Measurements from ENCODE around the gene S100A14. TPM values are rescaled to one million over a fixed set of nuclear protein-coding genes. Genes with fewer than 3 reads are reported as not detected.
"Not testable (repeated sequence)": the region's sequence is repeated elsewhere in the genome, so short reads cannot be mapped to it uniquely, and the experiment has no call there.

Gene S100A14
- total and polyA plus RNA-seq, 8 donors, result 8.8 to 751 (median 51.5) TPM

GRCh38 chr1:153598309-153599172, 17.6 kb downstream of the S100A14 start:
- peak overlapping the region in 2 of 5 donors; percentile 11 to 26 for H3K27ac ChIP-seq
- TF ChIP-seq POLR2A (IDR thresholded peaks at IDR 0.05), result no peak
- no peak for TF ChIP-seq EP300 (IDR thresholded peaks at IDR 0.05)
- peak in 1 of 2 donors; percentile 80 for DNase-seq
- no peak overlapping the region for H3K4me3 ChIP-seq
- H3K4me1 ChIP-seq, result peaks cover 0 to under 1% (median 0%) of the 10 kb centered on the region in 4 donors
- H3K36me3 ChIP-seq, result no peaks in the 10 kb centered on the region
- intact Hi-C loops (cut with DNase I; ENCODE audit: low total_unique reads), result no loop called here
- 74 to 86% (median 77%) methylated on average over 7 of the region's 7 CpGs for WGBS, 5 donors
- H3K9me3 ChIP-seq, result no peaks in the 10 kb centered on the region
- H3K27me3 ChIP-seq, result no peaks in the 10 kb centered on the region

DNA sequence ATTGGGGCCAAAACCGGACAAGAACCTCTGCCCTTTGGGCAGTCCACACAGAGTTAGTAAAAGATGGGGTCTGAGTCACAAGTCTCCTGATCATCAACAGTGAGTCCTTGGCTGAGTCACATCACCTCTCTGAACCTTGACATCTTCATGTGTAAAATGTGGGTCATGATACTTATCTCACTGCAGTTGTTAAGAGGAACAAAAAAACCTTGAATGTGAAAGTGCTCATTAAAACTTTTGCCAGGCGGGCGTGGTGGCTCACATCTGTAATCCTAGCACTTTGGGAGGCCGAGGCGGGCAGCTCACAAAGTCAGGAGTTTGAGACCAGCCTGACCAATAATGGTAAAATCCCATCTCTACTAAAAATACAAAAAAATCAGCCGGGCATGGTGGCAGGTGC, 18.9 kb downstream of the S100A14 start:
- Histone ChIP-seq H3K27me3 (no peaks in the 10 kb centered on the region), H3K4me3 (no peak overlapping the region), H3K9me3 (no peaks in the 10 kb centered on the region), H3K36me3 (no peaks in the 10 kb centered on the region), H3K27ac (no peak overlapping the region), H3K4me1 (peaks cover 0 to 12% (median 5%) of the 10 kb centered on the region in 4 donors)
- 79 to 90% (median 88%) methylated on average over 6 of the region's 6 CpGs for WGBS, 5 donors
- DNase-seq, result no peak
- intact Hi-C loops (cut with DNase I; ENCODE audit: low total_unique reads), result no loop called here
- TF ChIP-seq POLR2A (IDR thresholded peaks at IDR 0.05), result no peak
- no peak for TF ChIP-seq EP300 (IDR thresholded peaks at IDR 0.05)
- TF ChIP-seq, protein P1, sequence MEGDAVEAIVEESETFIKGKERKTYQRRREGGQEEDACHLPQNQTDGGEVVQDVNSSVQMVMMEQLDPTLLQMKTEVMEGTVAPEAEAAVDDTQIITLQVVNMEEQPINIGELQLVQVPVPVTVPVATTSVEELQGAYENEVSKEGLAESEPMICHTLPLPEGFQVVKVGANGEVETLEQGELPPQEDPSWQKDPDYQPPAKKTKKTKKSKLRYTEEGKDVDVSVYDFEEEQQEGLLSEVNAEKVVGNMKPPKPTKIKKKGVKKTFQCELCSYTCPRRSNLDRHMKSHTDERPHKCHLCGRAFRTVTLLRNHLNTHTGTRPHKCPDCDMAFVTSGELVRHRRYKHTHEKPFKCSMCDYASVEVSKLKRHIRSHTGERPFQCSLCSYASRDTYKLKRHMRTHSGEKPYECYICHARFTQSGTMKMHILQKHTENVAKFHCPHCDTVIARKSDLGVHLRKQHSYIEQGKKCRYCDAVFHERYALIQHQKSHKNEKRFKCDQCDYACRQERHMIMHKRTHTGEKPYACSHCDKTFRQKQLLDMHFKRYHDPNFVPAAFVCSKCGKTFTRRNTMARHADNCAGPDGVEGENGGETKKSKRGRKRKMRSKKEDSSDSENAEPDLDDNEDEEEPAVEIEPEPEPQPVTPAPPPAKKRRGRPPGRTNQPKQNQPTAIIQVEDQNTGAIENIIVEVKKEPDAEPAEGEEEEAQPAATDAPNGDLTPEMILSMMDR (IDR thresholded peaks at IDR 0.05), result no peak
- no peak for TF ChIP-seq POLR2AphosphoS5 (IDR thresholded peaks at IDR 0.05)

GRCh38 chr1:153592748-153593147, 23.4 kb downstream of the S100A14 start:
- WGBS, 5 donors, result 23 to 44% (median 28%) methylated on average over 4 of the region's 4 CpGs
- peak in 1 of 2 donors; percentile 18 for DNase-seq
- Histone ChIP-seq H3K36me3 (no peaks in the 10 kb centered on the region), H3K4me3 (no peak overlapping the region), H3K4me1 (peaks cover 0 to 16% (median 5%) of the 10 kb centered on the region in 4 donors), H3K9me3 (no peaks in the 10 kb centered on the region), H3K27me3 (no peaks in the 10 kb centered on the region), H3K27ac (no peak overlapping the region)
- intact Hi-C loops (cut with DNase I; ENCODE audit: low total_unique reads), result no loop called here
- TF ChIP-seq POLR2AphosphoS5 (IDR thresholded peaks at IDR 0.05), result no peak
- TF ChIP-seq POLR2A (IDR thresholded peaks at IDR 0.05), result no peak
- TF ChIP-seq, protein P1 (IDR thresholded peaks at IDR 0.05), result no peak
- TF ChIP-seq EP300 (IDR thresholded peaks at IDR 0.05), result no peak

GRCh38 chr1:153588482-153588881, 27.6 kb downstream of the S100A14 start:
- TF ChIP-seq POLR2A (IDR thresholded peaks at IDR 0.05) (no peak), POLR2AphosphoS5 (IDR thresholded peaks at IDR 0.05) (no peak)
- WGBS, 5 donors, result 83 to 91% (median 89%) methylated on average over 2 of the region's 2 CpGs
- intact Hi-C loops (cut with DNase I; ENCODE audit: low total_unique reads), result no loop called here
- Histone ChIP-seq H3K4me3 (no peak overlapping the region), H3K9me3 (no peaks in the 10 kb centered on the region), H3K27ac (no peak overlapping the region), H3K4me1 (peaks cover 0 to 16% (median 4%) of the 10 kb centered on the region in 4 donors), H3K27me3 (no peaks in the 10 kb centered on the region), H3K36me3 (no peaks in the 10 kb centered on the region)
- DNase-seq, result no peak

DNA sequence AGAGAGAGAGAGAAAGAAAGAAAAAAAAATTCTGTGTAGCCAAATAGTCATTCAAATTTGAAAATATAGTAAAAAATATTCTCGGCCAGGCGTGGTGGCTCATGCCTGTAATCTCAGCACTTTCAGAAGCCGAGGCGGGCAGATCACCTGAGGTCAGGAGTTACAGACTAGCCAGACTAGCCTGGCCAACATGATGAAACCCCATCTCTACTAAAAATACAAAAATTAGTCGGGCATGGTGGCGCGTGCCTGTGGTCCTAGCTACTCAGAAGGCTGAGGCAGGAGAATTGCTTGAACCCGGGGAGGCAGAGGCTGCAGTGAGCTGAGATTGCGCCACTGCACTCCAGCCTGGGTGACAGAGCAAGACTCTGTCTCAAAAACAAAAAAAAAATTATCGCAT, 28.1 kb downstream of the S100A14 start:
- H3K4me3 ChIP-seq; H3K9me3 ChIP-seq; intact Hi-C loops (cut with DNase I; ENCODE audit: low total_unique reads); DNase-seq; H3K27ac ChIP-seq; H3K36me3 ChIP-seq; H3K27me3 ChIP-seq: not testable (repeated sequence)
- peaks cover 0 to 12% (median 2%) of the 10 kb centered on the region in 4 donors for H3K4me1 ChIP-seq
- WGBS, 5 donors, result 91 to 96% (median 94%) methylated on average over 10 of the region's 10 CpGs

- H3K4me1 ChIP-seq, result peaks cover 0 to 5% (median 0%) of the 10 kb centered on the region in 4 donors
- DNase-seq, result no peak
- no peaks in the 10 kb centered on the region for H3K27me3 ChIP-seq
- H3K9me3 ChIP-seq, result no peaks in the 10 kb centered on the region
- TF ChIP-seq POLR2A (IDR thresholded peaks at IDR 0.05) (no peak), POLR2AphosphoS5 (IDR thresholded peaks at IDR 0.05) (no peak), EP300 (IDR thresholded peaks at IDR 0.05) (no peak)
- TF ChIP-seq, protein P1 (IDR thresholded peaks at IDR 0.05), result no peak
- WGBS, 5 donors, result 48 to 53% (median 51%) methylated on average over 5 of the region's 5 CpGs
- no peak overlapping the region for H3K4me3 ChIP-seq
- no peaks in the 10 kb centered on the region for H3K36me3 ChIP-seq
- intact Hi-C loops (cut with DNase I; ENCODE audit: low total_unique reads), result no loop called here
- H3K27ac ChIP-seq, result no peak overlapping the region
These were observed 28.8 kb downstream of the S100A14 start for GRCh38 chr1:153587314-153587713.

Measured in stomach (tissue), 9 donors.